ENCODE results near the gene TMEM9B. TPM values are rescaled to one million over a fixed set of nuclear protein-coding genes. Genes with fewer than 3 reads are reported as not detected.
A peak's percentile ranks its signal among the peaks of the same experiment; 100 is the strongest.

The TMEM9B gene
- total RNA-seq, 1 experiment from 2014 or later = 40.0 TPM

GRCh38 chr11:8967184-8967583 lies 2.9 kb upstream of the TMEM9B start:
- H3K9me3 ChIP-seq (ENCODE audit: low read length) = no peaks in the 10 kb centered on the region
- peaks cover 30% of the 10 kb centered on the region for H3K79me2 ChIP-seq (ENCODE audit: low read length)
- DNase-seq = no peak
- H3K4me3 ChIP-seq (ENCODE audit: low read length) = no peak overlapping the region
- H3K9ac ChIP-seq (ENCODE audit: low read length) = no peak overlapping the region
- H3K4me2 ChIP-seq (ENCODE audit: low read depth, low read length, poor library complexity, severe bottlenecking) = no peak overlapping the region
- peaks cover 28% of the 10 kb centered on the region for H3K4me1 ChIP-seq (ENCODE audit: low read length)
- H3K9me2 ChIP-seq (replicated peaks; ENCODE audit: insufficient read depth, low read length) = no peaks in the 10 kb centered on the region
- no peaks in the 10 kb centered on the region for H4K20me1 ChIP-seq (ENCODE audit: insufficient read depth, low read depth, low read length)
- H3K27ac ChIP-seq (ENCODE audit: low read length) = no peak overlapping the region
- H3K27me3 ChIP-seq (ENCODE audit: low read length) = no peaks in the 10 kb centered on the region
- H2AFZ ChIP-seq (ENCODE audit: low read length) = no peak overlapping the region
- no peaks in the 10 kb centered on the region; the same call in 1 of the 2 replicates for H3K36me3 ChIP-seq (ENCODE audit: insufficient read depth, low read length)

GRCh38 chr11:8963569-8964323 lies 496 bp downstream of the TMEM9B start:
- DNase-seq = peak; percentile 87
- peaks cover 35% of the 10 kb centered on the region for H3K4me1 ChIP-seq (ENCODE audit: low read length)
- no peaks in the 10 kb centered on the region for H3K27me3 ChIP-seq (ENCODE audit: low read length)
- peak overlapping the region; percentile 94 for H3K9ac ChIP-seq (ENCODE audit: low read length)
- no peaks in the 10 kb centered on the region for H3K9me2 ChIP-seq (replicated peaks; ENCODE audit: insufficient read depth, low read length)
- H3K9me3 ChIP-seq (ENCODE audit: low read length) = no peaks in the 10 kb centered on the region
- H3K27ac ChIP-seq (ENCODE audit: low read length) = no peak overlapping the region
- peaks cover 61% of the 10 kb centered on the region for H3K79me2 ChIP-seq (ENCODE audit: low read length)
- no peaks in the 10 kb centered on the region for H4K20me1 ChIP-seq (ENCODE audit: insufficient read depth, low read depth, low read length)
- peak overlapping the region; percentile 68; the same call in 1 of the 2 replicates for H2AFZ ChIP-seq (ENCODE audit: low read length)
- H3K4me3 ChIP-seq (ENCODE audit: low read length) = peak overlapping the region; percentile 81
- H3K4me2 ChIP-seq (ENCODE audit: low read depth, low read length, poor library complexity, severe bottlenecking) = peak overlapping the region; percentile 85
- H3K36me3 ChIP-seq (ENCODE audit: insufficient read depth, low read length) = 0 out of 2 replicates have a peak, but pooled peaks cover 3% of the 10 kb centered on the region

- H3K9me2 ChIP-seq (replicated peaks; ENCODE audit: insufficient read depth, low read length) = no peaks in the 10 kb centered on the region
- no peak for DNase-seq
- H2AFZ ChIP-seq (ENCODE audit: low read length) = no peak overlapping the region
- peak overlapping the region; percentile 85 for H3K4me2 ChIP-seq (ENCODE audit: low read depth, low read length, poor library complexity, severe bottlenecking)
- no peaks in the 10 kb centered on the region for H3K9me3 ChIP-seq (ENCODE audit: low read length)
- peak overlapping the region; percentile 81 for H3K4me3 ChIP-seq (ENCODE audit: low read length)
- H3K9ac ChIP-seq (ENCODE audit: low read length) = peak overlapping the region; percentile 94
- no peaks in the 10 kb centered on the region for H3K27me3 ChIP-seq (ENCODE audit: low read length)
- H3K36me3 ChIP-seq (ENCODE audit: insufficient read depth, low read length) = 0 out of 2 replicates have a peak, but pooled peaks cover 3% of the 10 kb centered on the region
- H3K27ac ChIP-seq (ENCODE audit: low read length) = no peak overlapping the region
- peaks cover 35% of the 10 kb centered on the region for H3K4me1 ChIP-seq (ENCODE audit: low read length)
- H4K20me1 ChIP-seq (ENCODE audit: insufficient read depth, low read depth, low read length) = no peaks in the 10 kb centered on the region
- H3K79me2 ChIP-seq (ENCODE audit: low read length) = peaks cover 67% of the 10 kb centered on the region
Observed at GRCh38 chr11:8962841-8963240, 1.4 kb downstream of the TMEM9B start.

- no peaks in the 10 kb centered on the region for H4K20me1 ChIP-seq (ENCODE audit: insufficient read depth, low read depth, low read length)
- DNase-seq = no peak
- peak overlapping the region; percentile 85 for H3K4me2 ChIP-seq (ENCODE audit: low read depth, low read length, poor library complexity, severe bottlenecking)
- no peak overlapping the region for H3K27ac ChIP-seq (ENCODE audit: low read length)
- H3K4me1 ChIP-seq (ENCODE audit: low read length) = peaks cover 31% of the 10 kb centered on the region
- no peak overlapping the region for H3K9ac ChIP-seq (ENCODE audit: low read length)
- peaks cover 80% of the 10 kb centered on the region for H3K79me2 ChIP-seq (ENCODE audit: low read length)
- H3K36me3 ChIP-seq (ENCODE audit: insufficient read depth, low read length) = 0 out of 2 replicates have a peak, but pooled peaks cover 3% of the 10 kb centered on the region
- H3K9me2 ChIP-seq (replicated peaks; ENCODE audit: insufficient read depth, low read length) = no peaks in the 10 kb centered on the region
- no peak overlapping the region for H3K4me3 ChIP-seq (ENCODE audit: low read length)
- H2AFZ ChIP-seq (ENCODE audit: low read length) = no peak overlapping the region
- H3K9me3 ChIP-seq (ENCODE audit: low read length) = no peaks in the 10 kb centered on the region
- no peaks in the 10 kb centered on the region for H3K27me3 ChIP-seq (ENCODE audit: low read length)
Observed at GRCh38 chr11:8961401-8961800, 2.8 kb downstream of the TMEM9B start.

- Histone ChIP-seq H3K4me2 (ENCODE audit: low read depth, low read length, poor library complexity, severe bottlenecking) (no peak overlapping the region), H2AFZ (ENCODE audit: low read length) (no peak overlapping the region), H3K27me3 (ENCODE audit: low read length) (no peaks in the 10 kb centered on the region), H3K4me1 (ENCODE audit: low read length) (peaks cover 20% of the 10 kb centered on the region), H3K9ac (ENCODE audit: low read length) (no peak overlapping the region), H3K79me2 (ENCODE audit: low read length) (peaks cover 78% of the 10 kb centered on the region), H3K4me3 (ENCODE audit: low read length) (no peak overlapping the region), H4K20me1 (ENCODE audit: insufficient read depth, low read depth, low read length) (no peaks in the 10 kb centered on the region), H3K9me2 (replicated peaks; ENCODE audit: insufficient read depth, low read length) (no peaks in the 10 kb centered on the region), H3K9me3 (ENCODE audit: low read length) (no peaks in the 10 kb centered on the region), H3K36me3 (ENCODE audit: insufficient read depth, low read length) (peaks cover 3% of the 10 kb centered on the region; the same call in 1 of the 2 replicates), H3K27ac (ENCODE audit: low read length) (no peak overlapping the region)
- DNase-seq = peak; percentile 74
Observed at GRCh38 chr11:8959546-8960166, 4.6 kb downstream of the TMEM9B start.

- Histone ChIP-seq H4K20me1 (ENCODE audit: insufficient read depth, low read depth, low read length) (no peaks in the 10 kb centered on the region), H2AFZ (ENCODE audit: low read length) (no peak overlapping the region), H3K27ac (ENCODE audit: low read length) (no peak overlapping the region), H3K4me2 (ENCODE audit: low read depth, low read length, poor library complexity, severe bottlenecking) (no peak overlapping the region), H3K36me3 (ENCODE audit: insufficient read depth, low read length) (peaks cover 22% of the 10 kb centered on the region; the same call in 1 of the 2 replicates), H3K9me3 (ENCODE audit: low read length) (no peaks in the 10 kb centered on the region), H3K27me3 (ENCODE audit: low read length) (no peaks in the 10 kb centered on the region), H3K79me2 (ENCODE audit: low read length) (peaks cover 56% of the 10 kb centered on the region), H3K9ac (ENCODE audit: low read length) (no peak overlapping the region), H3K9me2 (replicated peaks; ENCODE audit: insufficient read depth, low read length) (no peaks in the 10 kb centered on the region), H3K4me3 (ENCODE audit: low read length) (no peak overlapping the region), H3K4me1 (ENCODE audit: low read length) (peaks cover 4% of the 10 kb centered on the region)
- DNase-seq = no peak
Observed at GRCh38 chr11:8956860-8957259, 7.4 kb downstream of the TMEM9B start.

GRCh38 chr11:8948886-8949285 lies 15.4 kb downstream of the TMEM9B start:
- Histone ChIP-seq H3K9ac (ENCODE audit: low read length) (no peak overlapping the region), H3K4me2 (ENCODE audit: low read depth, low read length, poor library complexity, severe bottlenecking) (no peak overlapping the region), H3K9me3 (ENCODE audit: low read length) (no peaks in the 10 kb centered on the region), H3K36me3 (ENCODE audit: insufficient read depth, low read length) (peaks cover 28% of the 10 kb centered on the region), H3K4me3 (ENCODE audit: low read length) (no peak overlapping the region), H3K4me1 (ENCODE audit: low read length) (no peaks in the 10 kb centered on the region), H3K27me3 (ENCODE audit: low read length) (no peaks in the 10 kb centered on the region), H3K79me2 (ENCODE audit: low read length) (no peaks in the 10 kb centered on the region), H2AFZ (ENCODE audit: low read length) (no peak overlapping the region), H3K27ac (ENCODE audit: low read length) (no peak overlapping the region), H3K9me2 (replicated peaks; ENCODE audit: insufficient read depth, low read length) (no peaks in the 10 kb centered on the region), H4K20me1 (ENCODE audit: insufficient read depth, low read depth, low read length) (no peaks in the 10 kb centered on the region)
- no peak for DNase-seq

GRCh38 chr11:8947230-8947943 lies 16.9 kb downstream of the TMEM9B start:
- H2AFZ ChIP-seq (ENCODE audit: low read length) = no peak overlapping the region
- H3K4me3 ChIP-seq (ENCODE audit: low read length) = no peak overlapping the region
- H3K4me1 ChIP-seq (ENCODE audit: low read length) = no peaks in the 10 kb centered on the region
- H3K4me2 ChIP-seq (ENCODE audit: low read depth, low read length, poor library complexity, severe bottlenecking) = no peak overlapping the region
- no peaks in the 10 kb centered on the region for H3K27me3 ChIP-seq (ENCODE audit: low read length)
- H3K9me3 ChIP-seq (ENCODE audit: low read length) = no peaks in the 10 kb centered on the region
- H3K36me3 ChIP-seq (ENCODE audit: insufficient read depth, low read length) = peaks cover 16% of the 10 kb centered on the region
- no peak overlapping the region for H3K9ac ChIP-seq (ENCODE audit: low read length)
- H4K20me1 ChIP-seq (ENCODE audit: insufficient read depth, low read depth, low read length) = no peaks in the 10 kb centered on the region
- no peaks in the 10 kb centered on the region for H3K79me2 ChIP-seq (ENCODE audit: low read length)
- no peaks in the 10 kb centered on the region for H3K9me2 ChIP-seq (replicated peaks; ENCODE audit: insufficient read depth, low read length)
- H3K27ac ChIP-seq (ENCODE audit: low read length) = no peak overlapping the region
- no peak for DNase-seq
